H9 (cell line): Measurements from ENCODE around the gene DNAJB11. TPM values are rescaled to one million over a fixed set of nuclear protein-coding genes. Genes with fewer than 3 reads are reported as not detected.

ENCODE experiments used
- DNase-seq: peaks from one replicate; pipeline ENCODE4 v3.0.0-alpha.2; 2017
- H2AFZ ChIP-seq: one replicate; pipeline ENCODE4 v1.6.1; 2013; ENCODE audit warnings: mild to moderate bottlenecking, low read length, control low read depth, moderate library complexity
- H2AK5ac ChIP-seq: 2 replicates; pipeline ENCODE4 v1.6.1; 2013; ENCODE audit warnings: low read length, control low read depth, mixed read lengths; ENCODE audit not compliant: insufficient read length
- H2BK120ac ChIP-seq: one replicate; pipeline ENCODE4 v1.6.1; 2013; ENCODE audit warnings: low read depth, mild to moderate bottlenecking, low read length, control low read depth, inconsistent platforms; ENCODE audit not compliant: poor library complexity, severe bottlenecking
- H2BK12ac ChIP-seq: 2 replicates; pipeline ENCODE4 v1.6.1; 2013; ENCODE audit warnings: low read length, control low read depth, mixed read lengths, low read depth; ENCODE audit not compliant: insufficient read length
- H2BK15ac ChIP-seq: 2 replicates; pipeline ENCODE4 v1.6.1; 2013; ENCODE audit warnings: low read depth, low read length, control low read depth
- H2BK20ac ChIP-seq: one replicate; pipeline ENCODE4 v1.6.1; 2013; ENCODE audit warnings: low read depth, mild to moderate bottlenecking, low read length, control low read depth, inconsistent platforms; ENCODE audit not compliant: poor library complexity, severe bottlenecking
- H2BK5ac ChIP-seq: 2 replicates; pipeline ENCODE4 v1.6.1; 2013; ENCODE audit warnings: low read length, control low read depth, mixed read lengths; ENCODE audit not compliant: insufficient read length
- H3K14ac ChIP-seq: 2 replicates; pipeline ENCODE4 v1.6.1; 2013; ENCODE audit warnings: low read length, control low read depth; ENCODE audit not compliant: insufficient read depth
- H3K18ac ChIP-seq: 2 replicates; pipeline ENCODE4 v1.6.1; 2013; ENCODE audit warnings: low read depth, mild to moderate bottlenecking, mixed read lengths, low read length, control low read depth; ENCODE audit not compliant: insufficient read length
- H3K23ac ChIP-seq: 2 replicates; pipeline ENCODE4 v1.6.1; 2013; ENCODE audit warnings: low read length, control low read depth, mixed read lengths, low read depth; ENCODE audit not compliant: insufficient read length
- H3K23me2 ChIP-seq: 2 replicates; pipeline ENCODE4 v1.6.1; 2013; ENCODE audit warnings: low read depth, mild to moderate bottlenecking, mixed read lengths, low read length, control low read depth; ENCODE audit not compliant: insufficient read length, poor library complexity, severe bottlenecking
- H3K27ac ChIP-seq: 2 replicates; pipeline ENCODE4 v1.5.1; 2013; ENCODE audit warnings: low read length, control low read depth, mixed read lengths, low read depth; ENCODE audit not compliant: insufficient read length
- H3K27me3 ChIP-seq: 2 replicates; pipeline ENCODE4 v1.6.1; 2013; ENCODE audit warnings: low read length, control low read depth, inconsistent platforms; ENCODE audit not compliant: insufficient read depth
- H3K4ac ChIP-seq: 2 replicates; pipeline ENCODE4 v1.6.1; 2013; ENCODE audit warnings: low read depth, mild to moderate bottlenecking, control low read depth, inconsistent platforms, low read length, moderate library complexity
- H3K4me1 ChIP-seq: 2 replicates; pipeline ENCODE4 v1.6.1; 2013; ENCODE audit warnings: low read length, control low read depth, inconsistent platforms; ENCODE audit not compliant: insufficient read depth
- H3K4me2 ChIP-seq: 2 replicates; pipeline ENCODE4 v1.6.1; 2013; ENCODE audit warnings: low read length, control low read depth, mixed read lengths; ENCODE audit not compliant: insufficient read length, insufficient read depth
- H3K56ac ChIP-seq: 2 replicates; pipeline ENCODE4 v1.6.1; 2013; ENCODE audit warnings: low read depth, mild to moderate bottlenecking, mixed read lengths, low read length, control low read depth; ENCODE audit not compliant: insufficient read length
- H3K79me1 ChIP-seq: 2 replicates; pipeline ENCODE4 v1.6.1; 2013; ENCODE audit warnings: low read depth, mild to moderate bottlenecking, moderate library complexity, low read length, control low read depth, inconsistent platforms; ENCODE audit not compliant: insufficient read depth, poor library complexity, severe bottlenecking
- H3K79me2 ChIP-seq: 2 replicates; pipeline ENCODE4 v1.6.1; 2013; ENCODE audit warnings: low read length, control low read depth, inconsistent platforms; ENCODE audit not compliant: insufficient read depth
- H3K9ac ChIP-seq: 2 replicates; pipeline ENCODE4 v1.6.1; 2013; ENCODE audit warnings: low read length, control low read depth, mixed read lengths; ENCODE audit not compliant: insufficient read length; ENCODE audit errors: extremely low read depth
- H3K9me3 ChIP-seq: one replicate; pipeline ENCODE4 v1.6.1; 2013; ENCODE audit warnings: low read depth, low read length, inconsistent platforms; ENCODE audit not compliant: control insufficient read depth
- H3T11ph ChIP-seq: one replicate; pipeline ENCODE4 v1.6.1; 2013; ENCODE audit warnings: mild to moderate bottlenecking, low read length, control low read depth, inconsistent platforms
- H4K20me1 ChIP-seq: one replicate; pipeline ENCODE4 v1.6.1; 2013; ENCODE audit not compliant: control insufficient read depth, insufficient read length, insufficient read depth
- H4K5ac ChIP-seq: 2 replicates; pipeline ENCODE4 v1.6.1; 2013; ENCODE audit warnings: low read depth, mild to moderate bottlenecking, mixed read lengths, low read length, control low read depth; ENCODE audit not compliant: insufficient read length
- H4K8ac ChIP-seq: replicated peaks from 2 replicates; pipeline ENCODE4 v1.6.1; 2013; ENCODE audit warnings: low read length, control low read depth, mixed read lengths, low read depth; ENCODE audit not compliant: insufficient read length
- H4K91ac ChIP-seq: 2 replicates; pipeline ENCODE4 v1.6.1; 2013; ENCODE audit warnings: low read depth, mild to moderate bottlenecking, moderate library complexity, mixed read lengths, low read length, control low read depth; ENCODE audit not compliant: insufficient read length
- H3K27ac Mint-ChIP-seq, 3 experiments: 2 replicates in 2 of 3; 3 replicates in 1 of 3; pipeline ENCODE4 v1.8.0; 2020 to 2021; ENCODE audit warnings: mixed read lengths in 3 of 3, mild to moderate bottlenecking in 1 of 3, moderate library complexity in 1 of 3
- H3K27me3 Mint-ChIP-seq: 2 replicates; pipeline ENCODE4 v1.8.0; 2021; ENCODE audit warnings: low read depth, mild to moderate bottlenecking, moderate library complexity, mixed read lengths
- H3K36me3 Mint-ChIP-seq, 3 experiments: 2 replicates in 2 of 3; 3 replicates in 1 of 3; pipeline ENCODE4 v1.8.0; 2020 to 2021; ENCODE audit warnings: low read depth in 3 of 3, mixed read lengths in 3 of 3; ENCODE audit not compliant: insufficient read depth in 1 of 3
- H3K4me1 Mint-ChIP-seq, 2 experiments: 2 replicates each; pipeline ENCODE4 v1.8.0; 2020; ENCODE audit warnings: mixed read lengths in 2 of 2
- H3K4me3 Mint-ChIP-seq, 2 experiments: 2 replicates in 1 of 2; 3 replicates in 1 of 2; pipeline ENCODE4 v1.8.0; 2020 to 2021; ENCODE audit warnings: mild to moderate bottlenecking in 2 of 2, mixed read lengths in 2 of 2, moderate library complexity in 1 of 2
- H3K9me3 Mint-ChIP-seq, 2 experiments: 2 replicates in 1 of 2; 3 replicates in 1 of 2; pipeline ENCODE4 v1.8.0; 2020; ENCODE audit warnings: mild to moderate bottlenecking in 2 of 2, mixed read lengths in 2 of 2, moderate library complexity in 1 of 2
- CTCF ChIP-seq: fragments of 200-600 bp; sonication (generic); conservative IDR thresholded peaks from 3 replicates; pipeline ENCODE4 v1.8.0; 2021; ENCODE audit warnings: antibody characterized with exemption, mild to moderate bottlenecking
- whole genome bisulfite sequencing: extraction: QIAGEN DNeasy Blood & Tissue Kit; methylation state at CpG from one replicate; pipeline ENCODE4 v1.1.7; 2013; ENCODE audit warnings: missing lambda C conversion rate, low lambda C conversion rate, mixed read lengths; ENCODE audit not compliant: insufficient read length; ENCODE audit errors: extremely low coverage; 5-methylcytosine and 5-hydroxymethylcytosine counted together
- total RNA-seq: library from RNA; stranded (reverse); gene quantifications from 2 replicates; pipeline ENCODE4 v1.2.1, GENCODE V29; 2021

Gene DNAJB11
- total RNA-seq, 1 experiment from 2014 or later: 61.2 TPM

DNA sequence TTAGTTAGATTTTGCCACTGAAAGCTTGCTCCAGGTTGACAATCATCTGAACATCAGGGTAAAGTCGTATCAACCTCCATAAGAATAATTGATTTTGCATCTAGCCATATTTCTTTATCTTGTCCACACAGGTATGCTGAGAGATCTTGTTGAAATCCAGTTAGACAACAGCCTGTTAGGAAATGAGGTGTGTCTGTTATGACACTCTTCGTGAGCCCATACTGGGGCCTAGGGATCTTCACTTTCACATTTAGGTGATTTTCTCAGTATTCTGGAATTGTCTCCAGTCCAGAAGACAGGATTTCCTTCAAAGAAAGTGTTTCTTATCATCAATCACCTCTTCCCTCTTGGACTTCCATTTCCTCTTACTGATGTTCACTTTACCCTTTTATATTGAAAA lies 18.1 kb downstream of the DNAJB11 start:
- H3K9me3 ChIP-seq: no peaks in the 10 kb centered on the region
- no peaks in the 10 kb centered on the region for H3K4me1 ChIP-seq
- H3K4ac ChIP-seq: no peak overlapping the region
- H3K9ac ChIP-seq: no peak overlapping the region
- no peak overlapping the region for H2BK120ac ChIP-seq
- H4K91ac ChIP-seq: no peak overlapping the region
- no peaks in the 10 kb centered on the region for H3K79me2 ChIP-seq
- no peak overlapping the region for H3K23ac ChIP-seq
- H3K23me2 ChIP-seq: no peaks in the 10 kb centered on the region
- no CpG with 5 or more reads among the region's 2 CpGs for WGBS
- H3K27ac ChIP-seq: no peak overlapping the region
- H3K79me1 ChIP-seq: no peaks in the 10 kb centered on the region
- no peak overlapping the region for H3K14ac ChIP-seq
- no peak overlapping the region for H2BK15ac ChIP-seq
- no peak overlapping the region for H3K4me2 ChIP-seq
- H3K27ac Mint-ChIP-seq: no peak overlapping the region
- H3K27me3 ChIP-seq: no peaks in the 10 kb centered on the region
- no peak overlapping the region for H3K18ac ChIP-seq
- no peak overlapping the region for H3K56ac ChIP-seq
- H2BK5ac ChIP-seq: no peak overlapping the region
- no peak overlapping the region for H4K8ac ChIP-seq
- H3K36me3 Mint-ChIP-seq: peaks cover 15 to 27% (median 26%) of the 10 kb centered on the region in 3 experiments; a peak in 6 of 7 replicates
- H3K4me1 Mint-ChIP-seq: no peaks in the 10 kb centered on the region
- H3K4me3 Mint-ChIP-seq: no peak overlapping the region
- TF ChIP-seq CTCF: no peak
- no peak overlapping the region for H4K5ac ChIP-seq
- H3K27me3 Mint-ChIP-seq: no peaks in the 10 kb centered on the region
- H3T11ph ChIP-seq: no peak overlapping the region
- no peak overlapping the region for H2BK20ac ChIP-seq
- no peak overlapping the region for H2AK5ac ChIP-seq
- no peak overlapping the region for H2BK12ac ChIP-seq
- no peak overlapping the region for H2AFZ ChIP-seq
- no peaks in the 10 kb centered on the region for H3K9me3 Mint-ChIP-seq
- H4K20me1 ChIP-seq: no peaks in the 10 kb centered on the region
- no peak for DNase-seq
